ENCODE measurements around the gene TMEM208.
A peak's percentile ranks its signal among the peaks of the same experiment; 100 is the strongest.

Gene TMEM208

DNA sequence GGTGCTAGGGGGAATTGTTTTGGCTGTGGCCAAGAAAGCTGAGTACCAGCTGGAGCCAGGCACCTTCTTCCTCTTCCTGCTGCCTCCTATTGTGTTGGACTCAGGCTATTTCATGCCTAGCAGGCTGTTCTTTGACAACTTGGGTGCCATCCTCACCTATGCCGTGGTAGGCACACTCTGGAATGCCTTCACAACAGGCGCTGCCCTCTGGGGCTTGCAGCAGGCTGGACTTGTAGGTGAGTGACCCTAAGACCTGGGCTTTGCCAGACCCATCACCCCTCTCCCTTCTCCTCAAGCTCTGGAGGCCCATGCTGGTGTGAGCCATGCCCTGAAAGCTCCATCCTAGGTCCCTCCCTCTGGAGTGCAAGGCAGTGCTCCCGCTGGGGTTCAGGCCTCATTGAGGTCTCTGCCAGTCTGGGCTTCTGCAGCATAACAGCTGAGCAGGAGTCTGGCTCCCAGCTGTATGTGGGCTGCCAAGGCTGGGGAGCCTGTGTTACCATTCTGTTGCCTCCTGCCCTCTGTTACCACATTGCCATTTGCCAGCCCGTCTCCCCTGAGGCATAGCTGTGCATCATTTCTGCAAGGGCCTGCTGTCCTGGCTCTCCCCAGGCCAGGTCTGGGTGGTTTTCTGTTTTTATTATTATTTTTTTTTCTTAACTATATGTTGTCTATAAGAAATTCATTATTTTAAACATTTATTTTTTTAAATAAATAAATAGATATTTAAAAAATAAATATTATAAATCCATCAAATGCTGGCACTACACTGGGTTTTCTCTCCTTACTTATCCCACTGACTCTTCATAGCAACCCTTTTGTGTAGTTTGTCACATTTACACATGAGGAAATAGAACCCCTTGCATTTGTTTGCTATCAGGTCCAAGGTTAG, 25.9 kb downstream of the TMEM208 start:
- no peak for DNase-seq

DNA sequence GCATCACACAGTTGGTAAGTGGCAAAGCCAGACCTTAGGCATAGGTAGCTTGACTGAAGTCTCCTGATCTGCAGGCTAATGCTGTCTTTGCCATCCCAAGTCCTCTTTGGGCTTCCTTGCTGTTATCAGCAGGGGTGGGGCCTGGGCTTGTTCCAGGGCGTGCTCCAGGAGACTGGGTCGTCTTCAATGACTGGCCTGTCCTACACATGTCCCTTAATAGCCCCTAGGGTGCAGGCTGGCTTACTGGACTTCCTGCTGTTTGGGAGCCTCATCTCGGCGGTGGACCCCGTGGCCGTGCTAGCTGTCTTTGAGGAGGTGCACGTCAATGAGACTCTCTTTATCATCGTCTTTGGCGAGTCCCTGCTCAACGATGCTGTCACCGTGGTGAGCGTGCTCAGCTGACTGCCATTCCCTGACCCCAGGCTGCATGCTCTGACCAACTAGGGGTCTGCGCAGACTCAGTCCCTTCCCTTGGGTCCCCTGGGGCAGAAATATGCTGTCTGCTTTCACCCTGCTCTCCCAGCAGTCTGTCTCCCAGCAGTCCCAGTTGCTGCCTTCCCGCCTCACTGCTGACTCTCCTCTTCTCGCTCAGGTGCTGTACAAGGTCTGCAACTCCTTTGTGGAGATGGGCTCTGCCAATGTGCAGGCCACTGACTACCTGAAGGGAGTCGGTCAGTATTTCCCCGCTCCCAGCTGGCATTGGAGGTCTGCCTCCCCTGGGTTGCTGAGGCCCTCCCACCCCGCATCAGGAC, 28.0 kb downstream of the TMEM208 start:
- no peak for DNase-seq

DNA sequence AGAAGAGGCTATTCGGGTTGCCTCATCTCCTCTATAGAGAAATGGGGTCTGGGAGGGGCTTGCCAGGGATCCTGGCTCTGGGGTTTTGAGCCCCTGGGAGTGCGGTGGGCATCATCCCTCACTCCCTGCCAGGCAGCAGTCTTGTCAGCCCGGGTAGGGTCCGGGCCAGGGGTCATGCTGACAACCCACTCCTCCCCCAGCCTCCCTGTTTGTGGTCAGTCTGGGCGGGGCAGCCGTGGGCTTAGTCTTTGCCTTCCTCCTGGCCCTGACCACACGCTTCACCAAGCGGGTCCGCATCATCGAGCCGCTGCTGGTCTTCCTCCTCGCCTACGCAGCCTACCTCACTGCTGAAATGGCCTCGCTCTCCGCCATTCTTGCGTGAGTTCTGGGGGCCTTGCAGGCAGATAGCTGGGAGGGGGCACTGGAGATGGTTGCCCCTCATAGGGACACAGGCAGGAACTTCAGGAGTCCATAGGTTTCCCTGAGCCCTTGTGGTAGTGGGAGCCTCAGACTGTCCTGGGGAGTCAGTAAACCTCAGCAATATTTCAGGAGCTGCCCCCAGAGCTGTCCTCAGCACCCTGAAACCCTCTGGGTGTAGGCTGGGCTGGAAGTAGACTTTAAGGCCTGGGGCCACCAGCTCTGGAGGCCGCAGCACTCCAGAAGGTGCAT, 28.8 kb downstream of the TMEM208 start:
- peak in 1 of 2 donors; percentile 61 for DNase-seq

DNA sequence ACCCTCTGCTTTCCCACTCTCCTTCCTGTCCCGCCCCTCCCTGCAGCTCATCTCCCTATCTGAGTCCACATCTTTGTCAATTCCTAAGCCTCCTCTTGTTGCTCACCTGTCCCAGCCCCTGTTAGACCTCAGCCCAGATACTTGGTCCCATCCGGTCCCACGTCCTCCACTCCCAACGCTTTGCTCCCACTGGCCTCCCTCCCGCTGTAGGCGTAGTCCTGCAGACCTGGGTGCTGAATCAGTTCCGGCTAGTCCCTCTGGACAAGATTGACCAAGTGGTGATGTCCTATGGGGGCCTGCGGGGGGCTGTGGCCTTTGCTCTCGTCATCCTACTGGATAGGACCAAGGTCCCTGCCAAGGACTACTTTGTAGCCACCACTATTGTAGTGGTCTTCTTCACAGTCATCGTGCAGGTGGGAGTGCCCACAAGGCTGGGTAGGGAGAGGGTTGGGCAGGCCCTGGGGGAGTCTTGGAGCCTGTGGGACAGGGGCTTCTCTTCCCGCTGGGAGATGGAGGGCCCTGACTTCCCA, 29.8 kb downstream of the TMEM208 start:
- no peak for DNase-seq

DNA sequence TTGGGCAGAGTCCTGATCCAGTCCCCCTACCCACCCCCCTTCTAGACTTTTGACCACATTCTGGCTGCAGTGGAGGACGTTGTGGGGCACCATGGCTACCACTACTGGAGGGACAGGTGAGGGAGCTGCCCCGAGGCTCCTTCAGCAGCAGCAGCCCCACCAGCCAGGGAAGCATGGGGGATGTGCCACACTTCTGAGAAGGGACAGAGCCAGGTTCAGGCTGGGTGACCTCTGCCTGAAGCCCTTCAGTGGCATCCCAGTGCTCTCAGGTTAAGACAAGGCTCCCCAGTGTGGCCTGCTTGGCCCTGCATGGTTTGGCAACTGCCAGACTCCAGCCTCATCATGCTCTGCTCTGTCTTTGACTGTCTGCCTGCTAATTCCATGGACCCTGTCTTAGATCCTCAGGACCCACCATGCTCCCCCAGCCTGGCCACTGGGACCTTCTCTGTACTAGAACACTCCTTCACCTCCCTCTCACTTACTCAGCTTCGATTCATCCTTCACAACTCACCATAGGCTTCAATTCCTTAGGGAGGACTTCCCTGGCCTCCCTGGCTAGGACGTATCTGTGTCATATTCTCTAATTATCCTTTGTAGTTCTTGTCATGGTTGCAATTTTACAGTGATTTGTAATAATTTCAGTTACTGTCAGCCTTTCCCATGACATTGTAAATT, 30.7 kb downstream of the TMEM208 start:
- no peak for DNase-seq

DNA sequence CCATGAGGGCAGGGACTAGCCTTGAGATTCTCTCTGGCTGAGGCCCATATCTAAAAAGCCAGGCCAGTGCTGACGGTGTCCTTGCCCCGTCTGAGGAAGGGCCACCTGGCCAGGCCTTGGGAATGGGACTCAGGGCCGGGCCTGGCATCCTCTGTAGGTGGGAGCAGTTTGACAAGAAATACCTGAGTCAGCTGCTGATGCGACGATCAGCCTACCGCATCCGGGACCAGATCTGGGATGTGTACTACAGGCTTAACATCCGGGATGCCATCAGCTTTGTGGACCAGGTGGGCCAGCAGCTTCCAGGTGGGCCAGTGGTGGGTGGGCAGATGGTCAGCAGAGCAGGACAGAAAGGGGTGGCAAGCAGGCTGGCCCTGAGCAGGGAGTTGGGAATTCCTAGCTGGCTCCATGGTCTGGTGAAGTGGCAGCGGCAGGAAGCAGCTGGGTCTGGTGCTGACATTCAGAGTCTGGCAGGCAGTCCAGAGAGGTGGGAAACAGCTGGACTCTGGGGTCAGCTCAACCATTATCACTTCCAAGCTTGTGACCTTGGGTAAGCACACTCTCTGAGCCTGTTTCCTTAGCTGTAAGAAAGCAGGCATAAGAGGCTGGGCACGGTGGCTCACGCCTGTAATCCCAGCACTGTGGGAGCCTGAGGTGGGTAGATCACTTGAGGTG, 31.4 kb downstream of the TMEM208 start:
- no peak for DNase-seq

DNA sequence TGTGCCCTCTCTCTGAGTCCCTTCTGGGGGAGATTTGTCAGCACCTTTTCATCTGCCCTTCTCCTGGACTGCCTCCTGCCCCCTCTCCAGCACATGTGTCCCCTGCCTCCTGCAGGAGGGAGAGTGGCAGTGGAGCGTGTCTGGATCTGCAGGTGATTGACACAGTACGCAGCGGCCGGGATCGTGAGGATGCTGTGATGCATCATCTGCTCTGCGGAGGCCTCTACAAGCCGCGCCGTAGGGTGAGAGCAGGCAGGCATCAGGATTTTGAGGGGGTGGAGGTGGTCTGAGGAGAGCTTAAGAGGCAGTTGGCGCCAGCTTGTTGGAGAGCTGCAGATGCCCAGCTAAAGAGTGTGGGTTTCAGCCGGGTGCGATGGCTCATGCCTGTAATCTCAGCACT, 32.8 kb downstream of the TMEM208 start:
- no peak for DNase-seq

DNA sequence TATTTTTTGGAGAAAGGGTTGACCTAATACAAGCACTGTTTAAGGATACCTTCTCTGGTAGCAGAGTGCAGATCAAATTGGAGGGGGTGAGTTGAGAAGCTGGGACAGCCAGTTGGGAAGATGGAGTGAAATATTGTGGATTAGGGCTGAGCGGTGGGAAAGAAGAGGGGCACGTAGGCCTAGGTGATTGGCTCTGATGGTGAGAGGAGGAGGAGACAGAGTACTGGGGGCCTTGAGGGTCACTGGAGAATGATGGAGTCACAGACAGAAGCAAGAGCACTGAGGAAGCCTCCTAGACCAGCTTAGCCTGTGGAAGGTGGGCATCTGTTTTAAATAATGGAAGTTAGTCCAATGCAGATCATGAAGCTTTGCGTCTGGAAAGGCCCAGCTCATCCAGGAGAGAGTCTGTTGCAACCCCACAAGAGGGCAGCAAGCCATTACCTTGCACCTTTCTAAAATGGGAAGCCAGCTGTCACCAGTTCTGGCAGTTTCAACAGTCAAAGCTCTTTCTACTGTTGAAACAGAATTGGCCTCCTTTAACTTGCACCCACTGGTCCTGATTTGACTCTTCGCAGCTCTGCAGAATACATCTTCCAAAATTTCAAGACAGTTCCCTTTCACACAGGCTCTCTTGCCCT, 33.6 kb downstream of the TMEM208 start:
- DNase-seq = peak; percentile 35 to 63

DNA sequence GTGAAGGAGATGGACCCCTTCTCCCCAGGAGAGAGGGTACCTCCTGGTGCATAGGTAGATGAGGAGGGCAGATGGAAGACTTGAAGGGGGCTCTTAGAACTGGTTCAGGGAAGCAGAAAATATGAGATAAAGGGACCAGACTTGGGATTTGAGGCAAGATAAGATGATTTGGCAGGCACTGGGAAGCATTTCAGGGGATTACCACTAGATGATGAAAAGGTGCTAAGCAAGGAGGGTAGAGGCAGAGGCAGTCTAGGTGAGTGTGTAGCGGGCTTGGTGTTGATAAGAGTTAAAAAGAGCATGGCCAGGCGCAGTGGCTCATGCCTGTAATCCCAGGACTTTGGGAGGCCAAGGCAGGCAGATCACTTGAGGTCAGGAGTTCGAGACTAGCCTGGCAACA, 36.3 kb downstream of the TMEM208 start:
- DNase-seq = no peak

DNA sequence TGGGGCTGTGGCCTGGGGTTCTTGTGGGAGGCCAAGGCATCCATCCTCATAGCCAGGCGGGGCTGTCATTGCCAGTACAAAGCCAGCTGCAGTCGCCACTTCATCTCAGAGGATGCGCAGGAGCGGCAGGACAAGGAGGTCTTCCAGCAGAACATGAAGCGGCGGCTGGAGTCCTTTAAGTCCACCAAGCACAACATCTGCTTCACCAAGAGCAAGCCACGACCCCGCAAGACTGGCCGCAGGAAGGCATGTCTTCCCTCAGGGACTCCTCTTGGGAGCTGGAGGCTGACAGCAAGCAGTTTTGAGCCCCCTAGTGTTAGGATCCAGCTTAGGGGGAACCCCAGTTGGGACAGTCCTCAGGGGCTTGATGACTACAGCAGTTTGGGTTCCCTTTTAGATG, 37.3 kb downstream of the TMEM208 start:
- DNase-seq = no peak

DNA sequence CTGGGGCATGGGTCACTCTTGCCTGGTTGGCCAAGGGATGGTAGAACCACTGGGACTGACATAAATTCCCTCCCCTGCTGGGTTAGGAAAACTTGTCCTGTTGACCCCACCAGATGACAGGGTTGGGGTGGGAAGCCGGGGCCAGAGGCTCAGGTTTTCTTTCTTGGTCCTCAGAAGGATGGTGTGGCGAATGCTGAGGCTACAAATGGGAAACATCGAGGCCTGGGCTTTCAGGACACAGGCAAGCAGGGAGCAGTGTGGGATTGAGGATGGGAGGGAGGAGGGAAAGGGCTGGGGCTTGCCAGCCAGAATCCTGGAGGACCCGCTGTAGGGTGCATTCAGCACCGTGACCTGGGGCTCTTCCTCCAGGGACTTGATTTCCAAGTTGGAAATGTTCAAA, 37.9 kb downstream of the TMEM208 start:
- no peak for DNase-seq

DNA sequence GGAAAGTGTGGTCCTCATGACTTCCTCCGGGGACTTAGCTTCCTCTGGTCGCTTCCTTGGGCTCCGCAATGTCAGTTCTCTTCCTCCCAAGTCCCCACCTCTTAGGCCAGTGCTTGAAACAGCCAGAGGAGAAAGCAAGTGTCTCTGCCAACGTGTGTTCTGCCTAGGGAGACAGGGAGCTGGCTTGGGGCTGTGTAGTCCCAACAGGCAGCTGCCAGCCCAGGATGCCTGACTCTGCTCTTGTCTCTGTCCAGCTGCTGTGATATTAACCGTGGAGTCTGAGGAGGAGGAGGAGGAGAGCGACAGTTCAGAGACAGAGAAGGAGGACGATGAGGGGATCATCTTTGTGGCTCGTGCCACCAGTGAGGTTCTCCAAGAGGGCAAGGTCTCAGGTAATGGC, 38.9 kb downstream of the TMEM208 start:
- no peak for DNase-seq

DNA sequence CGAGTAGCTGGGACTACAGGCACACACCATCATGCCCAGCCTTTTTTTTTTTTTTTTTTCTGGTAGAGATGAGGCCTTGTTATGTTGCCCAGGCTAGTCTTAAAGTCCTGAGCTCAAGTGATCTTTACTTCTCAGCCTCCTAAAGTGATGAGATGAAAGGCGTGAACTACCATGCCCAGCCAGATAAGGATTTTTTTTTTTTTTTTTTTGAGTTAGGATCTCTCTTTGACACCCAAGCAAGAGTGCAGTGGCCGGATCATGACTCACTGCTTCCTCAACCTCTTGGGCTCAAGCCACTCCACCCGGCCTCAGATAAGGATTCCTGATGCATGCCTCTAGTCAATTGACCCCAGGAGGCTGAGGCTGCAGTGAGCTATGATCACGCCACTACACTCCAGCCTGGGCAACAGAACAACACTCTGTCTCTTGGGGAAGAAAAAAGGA, 41.2 kb downstream of the TMEM208 start:
- peak in 1 of 2 donors; percentile 30 for DNase-seq

DNA sequence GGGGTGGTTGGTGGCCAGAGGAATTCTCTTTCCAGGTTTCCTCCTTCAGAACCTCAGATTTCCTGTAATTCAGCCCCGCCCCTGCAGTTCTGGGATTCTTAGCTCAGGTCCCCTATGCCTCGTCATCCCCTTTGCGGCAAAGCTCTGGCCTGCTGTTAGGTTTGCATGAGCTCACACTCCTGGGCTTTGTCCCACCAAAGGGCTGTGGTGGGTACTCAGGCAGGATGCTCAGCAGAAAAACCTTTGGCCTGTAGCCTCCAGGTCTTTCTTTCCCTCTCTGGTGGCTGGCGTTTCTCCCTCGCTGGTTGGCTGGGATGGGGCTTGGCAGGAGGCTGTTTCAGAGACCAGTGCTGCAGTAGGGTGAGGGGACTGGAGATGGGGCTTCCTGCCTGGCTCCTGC, 42.8 kb downstream of the TMEM208 start:
- no peak for DNase-seq

DNA sequence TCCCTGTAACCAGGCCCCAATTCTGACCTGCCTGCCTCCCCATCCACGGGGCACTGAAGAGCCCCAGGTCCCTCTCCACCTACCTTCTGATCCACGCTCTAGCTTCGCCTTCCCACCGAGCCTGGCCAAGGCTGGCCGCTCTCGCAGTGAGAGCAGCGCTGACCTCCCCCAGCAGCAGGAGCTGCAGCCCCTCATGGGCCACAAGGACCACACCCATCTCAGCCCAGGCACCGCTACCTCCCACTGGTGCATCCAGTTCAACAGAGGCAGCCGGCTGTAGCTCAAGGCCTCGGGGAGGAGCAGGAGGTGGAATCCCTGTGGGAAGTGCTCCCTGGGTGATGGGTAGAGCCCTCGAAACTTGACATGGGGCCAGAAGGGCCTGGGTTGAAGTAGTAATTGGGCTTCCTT, 44.0 kb downstream of the TMEM208 start:
- DNase-seq = no peak

DNA sequence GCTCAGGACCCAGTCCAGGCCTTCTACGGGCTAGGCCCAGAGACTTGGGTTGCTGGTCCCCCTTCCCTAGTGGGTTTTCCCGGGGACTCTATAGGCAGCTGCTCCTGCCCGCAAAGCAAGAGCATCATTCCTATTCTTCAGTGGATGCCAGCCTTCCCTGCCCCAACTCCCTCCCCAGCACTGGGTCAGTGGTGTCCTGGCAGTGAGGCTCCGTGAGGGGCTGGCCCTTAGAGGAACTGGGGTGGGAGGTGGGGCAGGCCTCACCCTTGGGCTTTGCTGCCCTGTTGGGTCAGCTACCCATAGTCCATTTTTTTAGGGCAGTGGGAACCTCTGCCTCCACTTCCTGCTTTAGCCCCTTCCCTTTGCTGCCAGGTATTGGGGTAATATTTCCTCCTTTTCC, 44.5 kb downstream of the TMEM208 start:
- DNase-seq = no peak

DNA sequence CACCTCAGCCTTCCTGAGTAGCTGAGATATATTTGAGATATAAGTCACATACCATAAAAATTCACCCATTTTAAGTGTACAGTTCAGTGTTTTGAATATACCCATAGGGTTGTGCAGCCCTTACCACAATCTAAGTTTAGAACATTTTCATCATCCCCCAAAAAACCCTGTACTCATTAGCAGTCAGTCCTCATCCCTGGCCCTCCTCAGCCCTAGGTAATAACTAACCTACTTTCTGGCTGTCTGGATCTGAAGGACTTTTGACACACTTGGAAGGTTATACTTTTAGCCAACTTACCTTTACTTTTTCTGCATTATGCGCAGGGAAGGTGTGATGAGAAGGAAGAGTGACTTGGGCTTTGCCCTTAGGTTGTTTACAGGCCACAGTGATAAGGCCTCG, 48.4 kb downstream of the TMEM208 start:
- DNase-seq = no peak

DNA sequence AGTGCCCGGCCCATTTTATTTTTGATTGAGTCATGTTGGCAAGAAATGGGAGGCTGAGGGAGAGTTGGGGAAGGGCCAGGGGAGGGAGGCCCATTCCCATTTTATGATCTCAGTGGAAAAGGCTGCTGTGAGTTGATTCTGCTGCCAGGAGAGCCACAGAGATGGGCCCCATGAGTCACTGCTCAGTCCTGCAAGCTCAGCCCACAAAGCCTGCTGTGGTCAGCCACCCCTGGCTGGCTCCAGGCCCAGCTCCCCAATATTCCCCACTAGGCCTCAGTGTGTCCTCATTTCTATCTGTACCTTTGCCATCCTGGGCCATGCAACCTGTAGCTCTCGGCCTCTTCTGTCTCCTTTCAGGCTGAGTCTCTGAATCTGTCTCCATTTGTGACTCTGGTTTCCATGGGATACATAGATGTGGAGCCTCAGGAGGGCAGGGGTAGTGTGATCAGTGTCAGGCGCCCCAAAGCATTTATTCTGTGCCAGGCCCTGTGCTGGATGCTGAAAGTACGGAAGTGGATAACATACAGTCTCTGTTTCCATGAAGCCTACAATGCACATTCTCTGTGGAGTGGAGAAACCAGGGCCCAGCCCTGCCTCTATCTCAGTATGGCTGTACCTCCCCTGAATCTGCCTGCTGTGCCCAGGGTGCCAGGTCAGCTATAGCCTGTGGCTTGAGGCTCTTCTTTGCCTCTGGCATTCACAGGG, 50.5 kb downstream of the TMEM208 start:
- peak; percentile 13 to 55 for DNase-seq

DNA sequence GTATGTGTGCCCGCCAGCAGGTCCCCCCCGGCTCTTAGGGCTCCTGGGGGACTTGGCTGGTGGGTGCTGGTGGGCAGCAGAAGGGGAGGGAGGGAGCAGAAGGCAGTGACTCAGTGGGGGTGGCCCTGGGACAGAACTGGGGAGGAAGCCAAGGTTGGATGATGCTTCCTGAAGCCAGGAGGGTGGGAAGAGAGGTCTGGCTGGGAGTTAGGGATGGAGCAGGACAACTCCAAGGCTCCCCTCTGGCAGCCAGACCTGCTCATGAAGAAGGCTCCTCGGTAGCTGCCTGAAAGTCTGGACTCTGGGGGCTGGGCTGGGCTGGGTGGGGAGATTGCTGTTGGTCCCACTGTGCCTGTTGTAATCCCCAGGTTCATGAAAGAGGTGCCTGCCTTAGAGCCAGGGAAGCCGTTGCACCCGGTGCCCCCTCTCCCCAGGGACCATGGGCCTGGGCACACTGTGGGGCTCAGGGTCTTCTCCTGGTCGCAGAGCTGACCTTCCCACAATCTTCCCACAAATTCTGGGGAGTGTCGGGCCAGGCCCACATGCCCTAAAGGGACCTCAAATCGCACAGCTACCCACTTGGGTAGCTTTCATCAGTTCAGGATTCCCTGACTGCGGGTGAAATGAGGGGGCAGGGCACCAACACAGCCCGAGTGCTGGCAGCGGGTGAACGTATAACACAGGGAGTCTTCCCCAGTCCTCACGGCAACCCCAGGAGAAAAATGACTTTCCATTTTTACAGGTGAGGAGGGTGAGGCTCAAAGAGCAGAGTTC, 51.3 kb downstream of the TMEM208 start:
- DNase-seq = no peak

Data from inflammatory macrophage (primary cell).